ENCODE results near the gene MATN1.

The MATN1 gene

DNA sequence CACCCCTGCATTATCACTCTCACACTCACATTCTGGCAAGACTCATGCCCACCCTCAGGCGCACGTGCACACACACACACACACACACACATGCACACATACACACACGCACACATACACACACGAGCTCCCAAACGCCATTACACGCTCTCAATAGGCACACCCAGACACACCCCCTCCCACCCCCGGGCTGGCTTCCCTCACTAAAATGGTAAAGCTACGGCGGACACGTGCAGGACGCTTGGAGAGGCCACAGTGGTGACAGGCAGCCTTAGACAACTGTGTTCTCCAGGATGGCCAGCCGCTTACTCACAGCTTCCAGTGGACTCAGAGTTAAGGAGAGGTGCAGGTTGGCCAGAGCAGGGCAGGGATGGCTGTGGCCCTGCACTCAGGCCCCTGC, 10.1 kb downstream of the MATN1 start:
- TF ChIP-seq, protein P1, sequence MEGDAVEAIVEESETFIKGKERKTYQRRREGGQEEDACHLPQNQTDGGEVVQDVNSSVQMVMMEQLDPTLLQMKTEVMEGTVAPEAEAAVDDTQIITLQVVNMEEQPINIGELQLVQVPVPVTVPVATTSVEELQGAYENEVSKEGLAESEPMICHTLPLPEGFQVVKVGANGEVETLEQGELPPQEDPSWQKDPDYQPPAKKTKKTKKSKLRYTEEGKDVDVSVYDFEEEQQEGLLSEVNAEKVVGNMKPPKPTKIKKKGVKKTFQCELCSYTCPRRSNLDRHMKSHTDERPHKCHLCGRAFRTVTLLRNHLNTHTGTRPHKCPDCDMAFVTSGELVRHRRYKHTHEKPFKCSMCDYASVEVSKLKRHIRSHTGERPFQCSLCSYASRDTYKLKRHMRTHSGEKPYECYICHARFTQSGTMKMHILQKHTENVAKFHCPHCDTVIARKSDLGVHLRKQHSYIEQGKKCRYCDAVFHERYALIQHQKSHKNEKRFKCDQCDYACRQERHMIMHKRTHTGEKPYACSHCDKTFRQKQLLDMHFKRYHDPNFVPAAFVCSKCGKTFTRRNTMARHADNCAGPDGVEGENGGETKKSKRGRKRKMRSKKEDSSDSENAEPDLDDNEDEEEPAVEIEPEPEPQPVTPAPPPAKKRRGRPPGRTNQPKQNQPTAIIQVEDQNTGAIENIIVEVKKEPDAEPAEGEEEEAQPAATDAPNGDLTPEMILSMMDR (conservative IDR thresholded peaks at IDR 0.05; ENCODE audit: low read depth, low read length), result no peak
- no peak for DNase-seq (ENCODE audit: low read depth)
- no peak overlapping the region for H3K4me3 ChIP-seq (ENCODE audit: low read length)

DNA sequence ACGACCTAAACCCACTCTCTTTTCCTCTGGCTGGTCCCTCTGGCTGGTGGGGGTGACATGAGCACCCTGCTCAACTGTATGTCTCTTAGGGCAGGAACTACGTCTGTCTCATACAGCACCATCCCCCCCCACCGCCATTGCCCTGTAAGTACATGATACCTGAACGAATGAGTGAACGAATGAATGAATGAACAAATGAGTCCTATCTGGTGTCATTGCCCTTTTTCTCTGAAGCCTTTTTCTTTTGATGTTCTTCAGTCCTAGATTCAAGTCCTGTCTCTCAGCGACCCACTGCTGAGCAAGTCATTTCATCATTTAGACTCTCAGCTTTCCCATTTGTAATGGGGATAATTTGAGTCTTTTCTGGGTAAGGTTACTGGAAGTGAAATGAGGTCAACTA, 10.8 kb downstream of the MATN1 start:
- no peak overlapping the region for H3K4me3 ChIP-seq (ENCODE audit: low read length)
- TF ChIP-seq, protein P1 (conservative IDR thresholded peaks at IDR 0.05; ENCODE audit: low read depth, low read length), result no peak
- DNase-seq (ENCODE audit: low read depth), result no peak

DNA sequence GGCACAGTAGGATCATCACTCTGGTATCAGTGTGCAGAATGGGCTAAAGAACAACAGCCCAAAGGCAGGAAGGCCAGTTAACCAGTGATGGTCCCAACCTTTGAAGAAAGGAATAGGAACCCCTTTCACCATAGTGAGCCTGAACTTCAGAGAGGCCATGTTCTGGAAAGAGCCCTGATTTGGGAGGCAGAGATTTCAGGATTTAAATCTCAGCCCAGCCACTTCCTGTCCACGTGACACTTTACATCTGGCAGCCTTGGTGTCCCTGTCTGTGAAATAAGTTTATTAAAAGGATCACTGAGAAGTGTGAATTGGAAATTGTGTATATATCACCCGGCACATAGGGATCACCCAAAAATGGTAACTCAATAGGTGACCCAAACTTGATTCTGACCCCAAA, 13.0 kb downstream of the MATN1 start:
- no peak for DNase-seq (ENCODE audit: low read depth)
- H3K4me3 ChIP-seq (ENCODE audit: low read length), result no peak overlapping the region
- TF ChIP-seq, protein P1 (conservative IDR thresholded peaks at IDR 0.05; ENCODE audit: low read depth, low read length), result no peak

DNA sequence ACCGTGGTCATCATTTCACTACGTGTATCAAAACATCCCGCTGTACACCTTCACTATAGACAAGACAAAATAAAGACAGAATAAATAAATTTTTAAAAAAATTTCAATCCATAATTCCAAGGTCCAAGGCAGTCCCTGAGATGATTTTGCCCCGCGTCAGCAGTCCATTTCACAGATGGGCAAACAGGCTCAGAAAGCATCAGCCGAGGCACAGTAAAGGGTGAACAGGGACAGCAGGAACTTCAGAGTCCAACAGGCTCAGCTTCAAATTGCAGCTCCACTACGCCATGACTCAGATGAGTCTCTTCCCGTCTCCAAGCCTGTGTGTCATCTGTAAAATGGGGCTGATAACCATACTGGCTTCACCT, 15.0 kb downstream of the MATN1 start:
- no peak overlapping the region for H3K4me3 ChIP-seq (ENCODE audit: low read length)
- no peak for DNase-seq (ENCODE audit: low read depth)
- TF ChIP-seq, protein P1 (conservative IDR thresholded peaks at IDR 0.05; ENCODE audit: low read depth, low read length), result no peak

DNA sequence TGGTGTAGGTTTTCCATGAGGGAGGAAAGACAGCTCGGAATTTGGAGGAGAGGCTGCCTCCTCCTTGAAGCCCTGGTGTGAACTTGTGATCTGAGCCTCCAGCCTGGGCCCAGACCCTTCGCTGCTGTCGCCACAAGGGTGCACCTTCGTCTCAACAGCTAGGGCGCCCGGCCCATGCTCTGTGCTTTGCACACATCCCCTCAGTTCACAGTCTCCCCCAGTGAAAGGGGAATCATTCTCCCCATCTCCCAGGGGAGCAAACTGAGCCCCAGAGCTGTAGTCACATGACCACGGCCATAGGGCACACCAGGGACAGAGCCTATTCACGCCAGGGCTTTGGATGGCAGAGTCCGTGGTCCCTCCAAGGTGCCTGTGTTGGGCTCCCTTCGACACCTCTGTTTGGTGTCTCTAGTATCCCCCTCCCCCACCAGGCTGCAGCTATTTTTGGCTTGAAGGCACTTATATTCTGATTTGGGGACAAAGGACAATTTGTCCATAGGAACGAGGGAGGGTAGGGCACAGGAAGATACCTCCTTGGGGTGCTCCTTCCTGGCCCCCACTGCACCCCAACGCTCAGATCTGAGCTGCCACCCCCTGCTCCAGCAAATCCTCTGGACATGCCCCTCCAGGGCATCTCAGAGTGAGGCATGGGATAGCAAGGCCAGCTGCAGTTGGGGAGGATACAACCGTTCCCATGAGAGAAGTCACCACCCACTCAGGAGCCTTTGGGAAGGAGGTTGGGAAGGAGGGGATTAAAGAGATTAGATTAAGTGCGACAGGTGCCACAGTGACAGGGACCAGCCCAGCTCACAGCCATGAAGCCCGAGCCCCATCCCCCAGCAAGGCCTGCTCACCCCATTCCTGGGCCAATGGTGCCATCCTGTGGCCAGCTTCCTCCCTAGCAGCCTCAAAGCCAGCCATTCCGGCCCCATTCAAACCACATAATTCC, 15.7 kb downstream of the MATN1 start:
- no peak for DNase-seq (ENCODE audit: low read depth)
- TF ChIP-seq, protein P1 (conservative IDR thresholded peaks at IDR 0.05; ENCODE audit: low read depth, low read length), result peak; percentile 87
- H3K4me3 ChIP-seq (ENCODE audit: low read length), result no peak overlapping the region

DNA sequence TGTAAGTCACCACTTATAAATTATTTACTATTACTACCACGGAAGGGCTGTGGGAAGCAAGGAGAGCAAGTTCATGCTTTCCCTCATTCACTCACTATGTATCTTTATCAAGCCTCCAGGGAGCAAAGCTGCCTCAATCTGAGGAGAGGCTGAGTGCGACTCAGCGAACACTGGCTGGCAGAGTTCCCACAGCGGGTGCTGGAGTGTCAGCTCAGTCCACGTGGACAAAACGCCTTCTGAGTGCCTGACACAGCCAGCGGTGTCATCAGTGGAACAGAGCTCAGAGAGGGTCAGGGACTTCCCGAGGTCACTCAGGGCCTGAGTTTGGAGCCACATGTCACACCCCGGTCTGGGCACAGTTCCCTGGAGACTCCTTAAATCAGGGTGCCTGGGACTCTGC, 16.9 kb downstream of the MATN1 start:
- H3K4me3 ChIP-seq (ENCODE audit: low read length), result no peak overlapping the region
- TF ChIP-seq, protein P1 (conservative IDR thresholded peaks at IDR 0.05; ENCODE audit: low read depth, low read length), result no peak
- DNase-seq (ENCODE audit: low read depth), result no peak

DNA sequence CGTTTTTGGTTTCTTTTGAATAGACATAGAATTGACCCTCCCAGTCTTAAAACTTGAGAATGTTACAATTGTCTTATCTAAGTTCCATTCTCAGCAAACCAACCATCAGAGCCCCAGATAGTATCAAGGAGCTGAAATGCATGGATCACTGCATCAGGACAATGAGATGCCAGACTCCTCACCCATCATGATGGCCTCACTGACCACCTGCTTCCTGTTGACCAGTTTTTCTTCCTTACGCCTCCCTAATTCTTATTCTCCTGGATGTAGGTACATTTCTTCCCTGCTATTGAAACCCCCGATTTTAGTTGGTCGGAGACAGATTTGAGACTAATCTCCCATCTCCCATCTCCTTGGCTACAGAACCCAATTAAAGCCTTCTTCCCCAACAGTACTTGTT, 17.7 kb downstream of the MATN1 start:
- no peak overlapping the region for H3K4me3 ChIP-seq (ENCODE audit: low read length)
- DNase-seq (ENCODE audit: low read depth), result no peak
- TF ChIP-seq, protein P1 (conservative IDR thresholded peaks at IDR 0.05; ENCODE audit: low read depth, low read length), result no peak
